Natural killer cell (primary cell): ENCODE data around the gene LARGE1. TPM values are rescaled to one million over a fixed set of nuclear protein-coding genes. Genes with fewer than 3 reads are reported as not detected.

Experiments used
- ATAC-seq, 3 donors: fragments of 150-1000 bp in 2 of 3; fragments of 200-7000 bp in 1 of 3; cut with Tn5 transposase; 1 replicate in 1 of 3; 2 replicates in 2 of 3; pipeline ENCODE4 v1.10.0; 2021; ENCODE audit warnings: mild to moderate bottlenecking in 2 of 3, moderate library complexity in 2 of 3
- DNase-seq, 2 donors: peaks; one replicate each; pipeline versions ENCODE4 v3.0.0 to v3.0.0-alpha.2; 2013 to 2021; ENCODE audit warnings: mixed read lengths in 1 of 2
- H3K27ac ChIP-seq: one replicate; pipeline ENCODE4 v1.5.1; 2013; ENCODE audit warnings: mild to moderate bottlenecking, low read length
- H3K27me3 ChIP-seq: one replicate; pipeline ENCODE4 v1.6.1; 2013; ENCODE audit warnings: low read length; ENCODE audit not compliant: control insufficient read depth, insufficient read depth
- H3K36me3 ChIP-seq: one replicate; pipeline ENCODE4 v1.6.1; 2013; ENCODE audit warnings: low read length; ENCODE audit not compliant: control insufficient read depth, insufficient read depth
- H3K4me1 ChIP-seq: one replicate; pipeline ENCODE4 v1.6.1; 2013; ENCODE audit warnings: low read length; ENCODE audit not compliant: control insufficient read depth, insufficient read depth
- H3K4me3 ChIP-seq: one replicate; pipeline ENCODE4 v1.5.1; 2013; ENCODE audit warnings: low read length
- H3K9me3 ChIP-seq: one replicate; pipeline ENCODE4 v1.6.1; 2013; ENCODE audit warnings: low read length; ENCODE audit not compliant: control insufficient read depth, insufficient read depth
- H3K27ac Mint-ChIP-seq, 2 donors: one replicate each; pipeline ENCODE4 v1.8.0; 2022; ENCODE audit warnings: mild to moderate bottlenecking in 2 of 2, mixed read lengths in 2 of 2, moderate library complexity in 1 of 2
- H3K27me3 Mint-ChIP-seq, 2 donors: one replicate each; pipeline ENCODE4 v1.8.0; 2022; ENCODE audit warnings: low read depth in 2 of 2, mixed read lengths in 2 of 2
- H3K36me3 Mint-ChIP-seq: one replicate; pipeline ENCODE4 v1.8.0; 2022; ENCODE audit warnings: mixed read lengths
- H3K4me1 Mint-ChIP-seq, 2 donors: one replicate each; pipeline ENCODE4 v1.8.0; 2022; ENCODE audit warnings: mixed read lengths in 2 of 2
- H3K4me3 Mint-ChIP-seq: one replicate; pipeline ENCODE4 v1.8.0; 2022; ENCODE audit warnings: mild to moderate bottlenecking, moderate library complexity, mixed read lengths
- H3K9me3 Mint-ChIP-seq, 2 donors: one replicate each; pipeline ENCODE4 v1.8.0; 2022; ENCODE audit warnings: mixed read lengths in 2 of 2
- CTCF ChIP-seq: fragments of 200-600 bp; IDR thresholded peaks from one replicate; pipeline ENCODE4 v1.8.0; 2022; ENCODE audit warnings: antibody characterized with exemption
- WGBS: methylation state at CpG from one replicate; pipeline ENCODE4 v1.1.7; 2013; ENCODE audit warnings: missing lambda C conversion rate; ENCODE audit not compliant: insufficient coverage; 5-methylcytosine and 5-hydroxymethylcytosine counted together
- intact Hi-C: fragments of 100-400 bp; cut with micrococcal nuclease; formaldehyde crosslinking; loops from one replicate; pipeline ENCODE4 v1.14.2; 2022
- total RNA-seq, 4 donors: library from RNA; stranded (reverse); fragments of 120-200 nt in 1 of 4; gene quantifications; one replicate each; pipeline versions ENCODE4 v1.2.3 to v1.2.4, GENCODE V29; 2013 to 2022

The LARGE1 gene
- total RNA-seq, 3 donors from 2014 or later (not counting 1 experiment from before 2014, with no cell fraction given), result 2.6 to 11.6 (median 4.1) TPM

- Mint-ChIP-seq H3K27me3 (peaks cover 20 to 53% of the 10 kb centered on the region in 2 donors), H3K4me3 (no peak overlapping the region), H3K36me3 (no peaks in the 10 kb centered on the region), H3K27ac (no peak overlapping the region), H3K4me1 (peaks cover 7 to 9% of the 10 kb centered on the region in 2 donors), H3K9me3 (no peaks in the 10 kb centered on the region)
- TF ChIP-seq CTCF, result no peak
- 80% methylated on average over 1 of the region's 2 CpGs for WGBS
- H3K9me3 ChIP-seq, result peaks cover 2% of the 10 kb centered on the region
- H3K27ac ChIP-seq, result no peak overlapping the region
- no peak for DNase-seq
- no peaks in the 10 kb centered on the region for H3K4me1 ChIP-seq
- H3K4me3 ChIP-seq, result no peak overlapping the region
- H3K36me3 ChIP-seq, result no peaks in the 10 kb centered on the region
- no peaks in the 10 kb centered on the region for H3K27me3 ChIP-seq
- no peak for ATAC-seq
- intact Hi-C loops, result no loop called here
Observed at GRCh38 chr22:33914131-33914530, 6.1 kb downstream of the LARGE1 start.

- intact Hi-C loops, result no loop called here
- no peaks in the 10 kb centered on the region for H3K36me3 ChIP-seq
- Mint-ChIP-seq H3K27ac (no peak overlapping the region), H3K36me3 (no peaks in the 10 kb centered on the region), H3K4me3 (no peak overlapping the region), H3K27me3 (peaks cover 10 to 43% of the 10 kb centered on the region in 2 donors), H3K9me3 (no peaks in the 10 kb centered on the region), H3K4me1 (peaks cover 0 to 3% of the 10 kb centered on the region in 2 donors)
- H3K4me3 ChIP-seq, result no peak overlapping the region
- DNase-seq (no peak), ATAC-seq (no peak)
- no peak for TF ChIP-seq CTCF
- H3K27ac ChIP-seq, result no peak overlapping the region
- no peaks in the 10 kb centered on the region for H3K27me3 ChIP-seq
- H3K4me1 ChIP-seq, result no peaks in the 10 kb centered on the region
- peaks cover 2% of the 10 kb centered on the region for H3K9me3 ChIP-seq
- WGBS, result 100% methylated on average over 4 of the region's 4 CpGs
Observed at GRCh38 chr22:33913188-33913587, 7.1 kb downstream of the LARGE1 start.

- no peak overlapping the region for H3K4me3 ChIP-seq
- H3K36me3 ChIP-seq, result no peaks in the 10 kb centered on the region
- Mint-ChIP-seq H3K4me3 (no peak overlapping the region), H3K27me3 (peaks cover 5 to 19% of the 10 kb centered on the region in 2 donors), H3K27ac (no peak overlapping the region), H3K36me3 (no peaks in the 10 kb centered on the region), H3K9me3 (no peaks in the 10 kb centered on the region), H3K4me1 (no peaks in the 10 kb centered on the region)
- H3K9me3 ChIP-seq, result no peaks in the 10 kb centered on the region
- DNase-seq, result no peak
- H3K27me3 ChIP-seq, result no peaks in the 10 kb centered on the region
- TF ChIP-seq CTCF, result no peak
- intact Hi-C loops, result no loop called here
- H3K4me1 ChIP-seq, result no peaks in the 10 kb centered on the region
- no peak for ATAC-seq
- WGBS, result 88% methylated on average over 6 of the region's 6 CpGs
- H3K27ac ChIP-seq, result no peak overlapping the region
Observed at GRCh38 chr22:33909911-33910310, 10.4 kb downstream of the LARGE1 start.

- Histone ChIP-seq H3K4me3 (no peak overlapping the region), H3K9me3 (no peaks in the 10 kb centered on the region), H3K36me3 (no peaks in the 10 kb centered on the region), H3K4me1 (no peaks in the 10 kb centered on the region), H3K27ac (no peak overlapping the region), H3K27me3 (no peaks in the 10 kb centered on the region)
- no peaks in the 10 kb centered on the region for H3K9me3 Mint-ChIP-seq
- no peak overlapping the region for H3K4me3 Mint-ChIP-seq
- H3K27ac Mint-ChIP-seq, result no peak overlapping the region
- ATAC-seq (no peak), DNase-seq (no peak)
- H3K27me3 Mint-ChIP-seq, result peaks cover 4 to 10% of the 10 kb centered on the region in 2 donors
- intact Hi-C loops, result no loop called here
- no peaks in the 10 kb centered on the region for H3K36me3 Mint-ChIP-seq
- no peak for TF ChIP-seq CTCF
- H3K4me1 Mint-ChIP-seq, result no peaks in the 10 kb centered on the region
- WGBS, result 93% methylated on average over 6 of the region's 6 CpGs
Observed at GRCh38 chr22:33909075-33909458, 11.2 kb downstream of the LARGE1 start.
